Neutrophil (primary cell): ENCODE measurements around the gene C15orf62.

Experiments used
- H3K27ac ChIP-seq: fragments of 200-600 bp; sonication (generic); 2 replicates; pipeline ENCODE4 v1.5.1; 2016; ENCODE audit warnings: mild to moderate bottlenecking, moderate library complexity
- H3K27me3 ChIP-seq: fragments of 200-600 bp; sonication (generic); 2 replicates; pipeline ENCODE4 v1.6.0; 2016; ENCODE audit warnings: mild to moderate bottlenecking
- H3K36me3 ChIP-seq: fragments of 200-600 bp; sonication (generic); 2 replicates; pipeline ENCODE4 v1.5.1; 2017
- H3K4me1 ChIP-seq, 2 experiments: fragments of 200-600 bp in 1 of 2; sonication (generic) in 1 of 2; 1 replicate in 1 of 2; 2 replicates in 1 of 2; pipeline versions ENCODE4 v1.5.1 to v1.6.1; 2013 to 2016; ENCODE audit warnings: low read depth in 1 of 2, low read length in 1 of 2, mild to moderate bottlenecking in 1 of 2, moderate library complexity in 1 of 2; ENCODE audit not compliant: control insufficient read depth in 1 of 2, insufficient read depth in 1 of 2
- H3K4me3 ChIP-seq, 2 experiments: fragments of 200-600 bp in 1 of 2; sonication (generic) in 1 of 2; 1 replicate in 1 of 2; 2 replicates in 1 of 2; pipeline ENCODE4 v1.5.1; 2013 to 2016; ENCODE audit warnings: low read depth in 1 of 2, low read length in 1 of 2, mild to moderate bottlenecking in 1 of 2, moderate library complexity in 1 of 2
- H3K9me3 ChIP-seq: fragments of 200-600 bp; sonication (generic); 2 replicates; pipeline ENCODE4 v1.5.1; 2016
- TF ChIP-seq, protein P1 (sequence below): fragments of 200-600 bp; sonication (generic); IDR thresholded peaks from 2 replicates; pipeline ENCODE4 v1.5.1; 2016; ENCODE audit warnings: antibody characterized with exemption

C15orf62 gene

DNA sequence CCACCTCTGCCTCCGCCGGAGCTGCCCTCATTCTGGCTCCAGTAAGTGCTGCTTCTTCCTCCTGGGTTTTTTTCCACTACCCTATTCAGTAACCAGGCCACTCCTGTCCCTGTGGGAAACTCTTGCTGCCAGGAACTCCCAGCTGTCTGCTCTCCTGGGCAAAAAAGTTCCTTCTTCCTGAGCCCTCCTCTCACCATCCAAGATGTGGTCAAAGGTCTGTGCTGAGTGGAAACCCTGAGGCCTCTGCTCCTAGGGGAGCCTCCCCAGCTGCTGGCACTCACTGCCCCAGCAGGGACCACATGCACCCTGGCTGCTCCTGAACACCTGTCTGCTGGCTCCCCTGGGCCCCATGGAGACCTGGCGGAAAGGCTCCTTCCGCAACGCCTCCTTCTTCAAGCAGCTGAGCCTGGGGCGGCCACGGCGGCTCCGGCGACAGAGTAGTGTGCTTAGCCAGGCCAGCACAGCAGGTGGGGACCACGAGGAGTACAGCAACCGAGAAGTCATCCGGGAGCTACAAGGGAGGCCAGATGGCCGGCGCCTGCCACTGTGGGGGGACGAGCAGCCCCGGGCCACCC lies 454 bp downstream of the C15orf62 start:
- Histone ChIP-seq H3K36me3 (peaks cover 63% of the 10 kb centered on the region), H3K4me1 (peaks cover 18 to 22% of the 10 kb centered on the region in 2 experiments), H3K27ac (no peak overlapping the region), H3K9me3 (no peaks in the 10 kb centered on the region), H3K4me3 (no peak overlapping the region), H3K27me3 (no peaks in the 10 kb centered on the region)
- TF ChIP-seq, protein P1, sequence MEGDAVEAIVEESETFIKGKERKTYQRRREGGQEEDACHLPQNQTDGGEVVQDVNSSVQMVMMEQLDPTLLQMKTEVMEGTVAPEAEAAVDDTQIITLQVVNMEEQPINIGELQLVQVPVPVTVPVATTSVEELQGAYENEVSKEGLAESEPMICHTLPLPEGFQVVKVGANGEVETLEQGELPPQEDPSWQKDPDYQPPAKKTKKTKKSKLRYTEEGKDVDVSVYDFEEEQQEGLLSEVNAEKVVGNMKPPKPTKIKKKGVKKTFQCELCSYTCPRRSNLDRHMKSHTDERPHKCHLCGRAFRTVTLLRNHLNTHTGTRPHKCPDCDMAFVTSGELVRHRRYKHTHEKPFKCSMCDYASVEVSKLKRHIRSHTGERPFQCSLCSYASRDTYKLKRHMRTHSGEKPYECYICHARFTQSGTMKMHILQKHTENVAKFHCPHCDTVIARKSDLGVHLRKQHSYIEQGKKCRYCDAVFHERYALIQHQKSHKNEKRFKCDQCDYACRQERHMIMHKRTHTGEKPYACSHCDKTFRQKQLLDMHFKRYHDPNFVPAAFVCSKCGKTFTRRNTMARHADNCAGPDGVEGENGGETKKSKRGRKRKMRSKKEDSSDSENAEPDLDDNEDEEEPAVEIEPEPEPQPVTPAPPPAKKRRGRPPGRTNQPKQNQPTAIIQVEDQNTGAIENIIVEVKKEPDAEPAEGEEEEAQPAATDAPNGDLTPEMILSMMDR, result no peak

DNA sequence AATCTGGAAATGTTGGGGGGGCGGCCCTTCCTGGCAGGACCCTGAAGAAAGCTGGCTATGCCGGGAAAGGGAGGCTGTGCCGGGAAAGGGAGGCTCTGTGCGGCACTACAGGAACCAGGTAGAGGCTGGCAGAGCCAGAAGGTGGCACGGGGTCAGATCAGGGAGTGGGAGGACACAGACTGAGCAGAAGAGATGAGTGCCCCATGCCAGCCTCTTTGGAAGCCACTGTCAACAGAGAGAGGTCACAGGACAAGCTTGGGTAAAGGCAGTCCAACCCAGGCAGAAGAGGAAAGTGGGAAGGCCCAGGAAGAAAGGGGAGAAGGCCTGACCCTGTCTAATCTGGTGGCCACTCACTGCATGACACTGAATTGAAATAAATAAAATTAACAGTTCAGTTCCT lies 1.5 kb downstream of the C15orf62 start:
- Histone ChIP-seq H3K27me3 (no peaks in the 10 kb centered on the region), H3K27ac (no peak overlapping the region), H3K4me1 (peaks cover 17 to 18% of the 10 kb centered on the region in 2 experiments), H3K9me3 (no peaks in the 10 kb centered on the region), H3K36me3 (peaks cover 73% of the 10 kb centered on the region), H3K4me3 (no peak overlapping the region)
- TF ChIP-seq, protein P1, result no peak

DNA sequence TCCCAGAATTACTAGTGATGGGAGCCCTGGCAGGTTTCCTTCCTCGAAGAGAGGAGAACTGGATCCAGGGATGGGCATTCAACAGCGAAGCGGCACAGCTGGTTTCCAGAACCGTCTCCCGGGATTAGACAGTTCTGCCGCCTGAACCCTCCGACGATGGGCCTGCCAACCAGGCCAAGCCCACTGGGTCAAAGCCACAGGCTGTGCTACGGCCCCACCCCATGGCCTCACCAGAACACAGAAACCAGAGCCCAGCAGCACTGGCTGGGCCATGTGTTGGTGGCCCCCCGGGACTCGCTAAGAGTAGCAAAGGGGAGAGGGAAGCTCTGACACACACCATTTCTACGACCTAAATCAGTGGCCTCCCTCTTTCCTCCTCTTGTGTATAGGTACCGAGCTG lies 2.2 kb downstream of the C15orf62 start:
- H3K4me1 ChIP-seq, result peaks cover 17 to 18% of the 10 kb centered on the region in 2 experiments
- no peak overlapping the region for H3K27ac ChIP-seq
- H3K36me3 ChIP-seq, result peaks cover 78% of the 10 kb centered on the region
- TF ChIP-seq, protein P1, result no peak
- no peak overlapping the region for H3K4me3 ChIP-seq
- no peaks in the 10 kb centered on the region for H3K9me3 ChIP-seq
- no peaks in the 10 kb centered on the region for H3K27me3 ChIP-seq

DNA sequence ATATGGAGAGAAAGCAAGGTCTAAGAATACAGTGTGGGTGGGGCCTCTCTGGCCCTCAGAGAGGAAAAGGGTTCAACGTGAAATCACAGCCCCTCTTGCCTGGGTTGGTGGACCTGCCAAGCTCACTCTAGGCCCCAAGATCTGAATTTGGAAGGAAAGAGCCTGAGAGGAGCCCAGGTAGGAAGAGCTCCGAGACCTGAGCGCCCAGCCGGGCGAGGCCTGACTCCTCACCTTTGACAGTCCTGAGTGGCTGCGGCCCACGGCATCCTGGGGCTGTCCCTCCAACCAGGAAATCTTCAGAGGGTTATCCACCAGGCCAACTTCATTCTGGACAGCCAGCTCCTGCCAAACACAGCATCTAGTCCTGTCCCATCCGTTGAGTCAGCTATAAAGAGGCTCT lies 3.7 kb downstream of the C15orf62 start:
- Histone ChIP-seq H3K27me3 (no peaks in the 10 kb centered on the region), H3K27ac (no peak overlapping the region), H3K4me3 (no peak overlapping the region), H3K4me1 (peaks cover 16% of the 10 kb centered on the region in 2 experiments), H3K36me3 (peaks cover 79% of the 10 kb centered on the region), H3K9me3 (no peaks in the 10 kb centered on the region)
- TF ChIP-seq, protein P1, result no peak

DNA sequence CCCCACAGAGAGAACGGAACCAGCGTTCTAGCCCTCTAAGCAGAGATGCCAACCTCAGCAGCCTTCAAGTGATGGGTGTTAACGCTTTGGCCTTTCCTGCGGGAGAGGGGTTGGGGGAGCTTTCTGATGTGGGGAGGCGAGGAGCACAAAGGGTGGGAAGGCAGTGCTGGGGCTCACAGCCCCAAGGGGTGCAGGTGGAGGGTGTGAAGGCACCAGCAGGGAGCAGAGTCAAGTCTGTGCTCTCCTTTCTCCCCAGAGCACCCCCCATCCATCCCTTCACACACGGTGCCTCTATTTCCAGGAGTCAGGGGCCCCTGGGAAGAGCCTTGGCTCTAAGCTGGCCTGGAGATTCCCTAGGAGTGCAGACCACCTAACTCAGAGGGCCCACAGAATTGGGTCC lies 4.1 kb downstream of the C15orf62 start:
- Histone ChIP-seq H3K9me3 (no peaks in the 10 kb centered on the region), H3K36me3 (peaks cover 83% of the 10 kb centered on the region), H3K27me3 (no peaks in the 10 kb centered on the region), H3K4me1 (peaks cover 11 to 12% of the 10 kb centered on the region in 2 experiments), H3K27ac (no peak overlapping the region), H3K4me3 (no peak overlapping the region)
- TF ChIP-seq, protein P1, result no peak
